Thymus (tissue), 11 donors: ENCODE results near the gene PRSS8. TPM values are rescaled to one million over a fixed set of nuclear protein-coding genes. Genes with fewer than 3 reads are reported as not detected.

ENCODE experiments used
- DNase-seq, 9 donors: peaks; one replicate each; pipeline ENCODE4 v3.0.0-alpha.2; 2013; ENCODE audit warnings: low spot score in 9 of 9, low read depth in 6 of 9, missing footprints in 1 of 9
- H3K27ac ChIP-seq, 2 donors: one replicate each; pipeline ENCODE4 v1.5.1; 2013; ENCODE audit warnings: control low read depth in 1 of 2, low read depth in 1 of 2, low read length in 1 of 2, mild to moderate bottlenecking in 1 of 2, moderate library complexity in 1 of 2
- H3K27me3 ChIP-seq, 2 donors: one replicate each; pipeline ENCODE4 v1.5.1; 2013; ENCODE audit warnings: low read length in 1 of 2; ENCODE audit not compliant: control insufficient read depth in 2 of 2, insufficient read depth in 1 of 2
- H3K36me3 ChIP-seq, 2 donors: one replicate each; pipeline ENCODE4 v1.5.1; 2013; ENCODE audit warnings: low read length in 1 of 2, mild to moderate bottlenecking in 1 of 2, moderate library complexity in 1 of 2; ENCODE audit not compliant: control insufficient read depth in 2 of 2, insufficient read depth in 2 of 2
- H3K4me1 ChIP-seq, 2 donors: one replicate each; pipeline ENCODE4 v1.5.1; 2013; ENCODE audit warnings: low read length in 2 of 2; ENCODE audit not compliant: control insufficient read depth in 2 of 2, insufficient read depth in 2 of 2
- H3K4me3 ChIP-seq, 2 donors: one replicate each; pipeline ENCODE4 v1.5.1; 2013; ENCODE audit warnings: low read length in 2 of 2, control low read depth in 1 of 2, mild to moderate bottlenecking in 1 of 2
- H3K9me3 ChIP-seq, 2 donors: one replicate each; pipeline ENCODE4 v1.5.1; 2013; ENCODE audit warnings: low read length in 1 of 2, mild to moderate bottlenecking in 1 of 2; ENCODE audit not compliant: control insufficient read depth in 2 of 2, insufficient read depth in 1 of 2
- WGBS: extraction: QIAGEN DNeasy Blood & Tissue Kit; methylation state at CpG from one replicate; pipeline ENCODE4 v1.1.7; 2013; 5-methylcytosine and 5-hydroxymethylcytosine counted together
- polyA plus RNA-seq: library from polyadenylated mRNA; stranded (reverse); fragments of 200-250 nt; gene quantifications from one replicate; pipeline ENCODE4 v1.2.3, GENCODE V29; 2013
- total RNA-seq: library from RNA; stranded (reverse); fragments of 120-200 nt; gene quantifications from one replicate; pipeline ENCODE4 v1.2.4, GENCODE V29; 2013
- donor health status: healthy.

Gene PRSS8
- total and polyA plus RNA-seq, 2 donors = 12.8 to 18.2 TPM

DNA sequence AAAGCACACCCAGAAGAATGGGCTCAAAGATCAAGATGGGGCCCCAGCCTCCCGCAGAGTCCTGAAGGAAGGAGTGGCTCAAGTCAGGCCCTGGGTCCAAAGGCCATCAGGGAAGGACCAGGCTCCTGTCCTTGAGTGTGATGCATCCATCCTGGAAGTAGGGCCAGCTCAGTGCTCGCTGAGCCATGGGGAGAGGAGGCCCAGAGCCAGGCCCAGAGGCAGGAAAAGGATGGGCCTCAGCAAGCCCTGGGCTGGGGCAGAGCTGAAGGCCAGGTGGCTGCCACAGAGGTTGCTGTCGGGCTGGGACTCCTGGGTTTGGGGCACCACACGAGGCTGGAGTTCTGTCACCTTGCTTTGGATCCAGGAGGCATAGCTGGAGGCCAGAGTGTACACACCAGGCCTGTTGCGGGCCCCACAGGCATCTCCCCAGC, 3.7 kb downstream of the PRSS8 start:
- Histone ChIP-seq H3K4me1 (peaks cover 0 to 18% of the 10 kb centered on the region in 2 donors), H3K9me3 (no peaks in the 10 kb centered on the region), H3K27me3 (no peaks in the 10 kb centered on the region), H3K27ac (peak overlapping the region in 1 of 2 donors; percentile 46), H3K4me3 (no peak overlapping the region), H3K36me3 (peaks cover 42 to 61% of the 10 kb centered on the region in 2 donors)
- 93% methylated on average over 5 of the region's 5 CpGs for WGBS
- DNase-seq = no peak

DNA sequence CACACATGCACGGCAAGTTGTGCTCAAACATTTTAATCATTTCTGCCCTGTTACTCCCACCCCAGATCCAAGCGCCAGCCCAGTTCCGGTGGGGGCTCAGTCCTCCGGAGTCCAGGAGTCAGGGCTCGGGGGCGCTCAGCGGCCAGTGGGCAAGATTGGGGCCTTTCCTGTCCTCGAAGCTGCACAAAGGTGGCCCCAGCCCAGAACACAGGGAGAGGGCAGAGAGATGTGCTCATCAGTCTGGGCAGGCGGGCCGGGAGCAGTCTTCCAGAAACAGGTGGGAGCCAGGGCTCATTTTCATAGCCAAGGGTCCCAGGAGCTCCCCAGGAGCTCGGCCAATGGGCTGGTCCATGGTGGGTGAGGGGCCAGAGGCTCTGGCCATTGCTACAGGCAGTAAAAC, 4.1 kb downstream of the PRSS8 start:
- Histone ChIP-seq H3K9me3 (no peaks in the 10 kb centered on the region), H3K4me1 (peaks cover 0 to 18% of the 10 kb centered on the region in 2 donors), H3K4me3 (no peak overlapping the region), H3K27me3 (no peaks in the 10 kb centered on the region), H3K36me3 (peaks cover 45 to 62% of the 10 kb centered on the region in 2 donors), H3K27ac (no peak overlapping the region)
- DNase-seq = no peak
- WGBS = 95% methylated on average over 11 of the region's 11 CpGs

DNA sequence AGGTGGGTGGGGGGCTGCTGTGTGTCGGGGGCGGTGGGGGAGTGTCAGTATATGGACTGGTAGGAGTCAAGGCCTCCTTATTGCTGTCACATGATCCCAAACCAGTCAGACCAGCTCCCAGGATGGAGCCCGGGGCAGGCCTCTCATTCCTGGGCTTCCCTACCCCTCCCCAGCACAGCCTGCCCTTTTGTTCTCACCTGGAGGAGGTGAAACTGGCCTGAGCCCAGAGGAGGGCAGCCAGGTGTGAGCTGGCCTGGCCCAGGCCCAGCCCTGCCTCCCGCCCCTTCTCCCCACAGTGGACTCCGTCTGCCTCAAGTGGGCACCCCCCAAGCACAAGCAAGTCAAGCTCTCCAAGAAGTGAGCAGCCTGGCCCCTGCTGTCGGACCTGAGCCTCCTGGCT, 4.6 kb downstream of the PRSS8 start:
- 93% methylated on average over 6 of the region's 6 CpGs for WGBS
- peaks cover 48 to 62% of the 10 kb centered on the region in 2 donors for H3K36me3 ChIP-seq
- H3K27ac ChIP-seq = peak overlapping the region in 1 of 2 donors; percentile 9
- H3K9me3 ChIP-seq = no peaks in the 10 kb centered on the region
- H3K4me1 ChIP-seq = peaks cover 0 to 18% of the 10 kb centered on the region in 2 donors
- H3K4me3 ChIP-seq = no peak overlapping the region
- H3K27me3 ChIP-seq = no peaks in the 10 kb centered on the region
- DNase-seq = no peak

DNA sequence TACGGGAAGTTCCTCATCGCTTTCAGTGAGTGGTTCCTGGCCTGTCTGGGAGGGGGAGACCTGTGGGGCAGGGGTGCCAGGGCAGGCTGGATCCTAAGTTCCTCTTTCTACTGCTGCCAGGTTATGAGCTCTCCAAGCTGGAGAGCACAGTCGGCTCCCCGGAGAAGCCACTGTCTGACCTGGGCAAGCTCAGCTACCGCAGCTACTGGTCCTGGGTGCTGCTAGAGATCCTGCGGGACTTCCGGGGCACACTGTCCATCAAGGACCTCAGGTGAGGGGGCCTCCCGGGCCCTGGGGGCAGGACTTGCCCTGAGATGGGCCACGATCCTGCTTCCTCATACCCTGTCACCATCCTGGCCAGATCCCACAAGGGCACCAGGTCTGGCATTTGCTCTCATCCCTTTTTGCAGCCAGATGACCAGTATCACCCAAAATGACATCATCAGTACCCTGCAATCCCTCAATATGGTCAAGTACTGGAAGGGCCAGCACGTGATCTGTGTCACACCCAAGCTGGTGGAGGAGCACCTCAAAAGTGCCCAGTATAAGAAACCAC, 5.1 kb downstream of the PRSS8 start:
- Histone ChIP-seq H3K4me1 (peaks cover 0 to 18% of the 10 kb centered on the region in 2 donors), H3K36me3 (peaks cover 52 to 66% of the 10 kb centered on the region in 2 donors), H3K4me3 (no peak overlapping the region), H3K27ac (peak overlapping the region; percentile 36 to 50), H3K9me3 (no peaks in the 10 kb centered on the region), H3K27me3 (no peaks in the 10 kb centered on the region)
- 83% methylated on average over 10 of the region's 10 CpGs for WGBS
- DNase-seq = no peak

DNA sequence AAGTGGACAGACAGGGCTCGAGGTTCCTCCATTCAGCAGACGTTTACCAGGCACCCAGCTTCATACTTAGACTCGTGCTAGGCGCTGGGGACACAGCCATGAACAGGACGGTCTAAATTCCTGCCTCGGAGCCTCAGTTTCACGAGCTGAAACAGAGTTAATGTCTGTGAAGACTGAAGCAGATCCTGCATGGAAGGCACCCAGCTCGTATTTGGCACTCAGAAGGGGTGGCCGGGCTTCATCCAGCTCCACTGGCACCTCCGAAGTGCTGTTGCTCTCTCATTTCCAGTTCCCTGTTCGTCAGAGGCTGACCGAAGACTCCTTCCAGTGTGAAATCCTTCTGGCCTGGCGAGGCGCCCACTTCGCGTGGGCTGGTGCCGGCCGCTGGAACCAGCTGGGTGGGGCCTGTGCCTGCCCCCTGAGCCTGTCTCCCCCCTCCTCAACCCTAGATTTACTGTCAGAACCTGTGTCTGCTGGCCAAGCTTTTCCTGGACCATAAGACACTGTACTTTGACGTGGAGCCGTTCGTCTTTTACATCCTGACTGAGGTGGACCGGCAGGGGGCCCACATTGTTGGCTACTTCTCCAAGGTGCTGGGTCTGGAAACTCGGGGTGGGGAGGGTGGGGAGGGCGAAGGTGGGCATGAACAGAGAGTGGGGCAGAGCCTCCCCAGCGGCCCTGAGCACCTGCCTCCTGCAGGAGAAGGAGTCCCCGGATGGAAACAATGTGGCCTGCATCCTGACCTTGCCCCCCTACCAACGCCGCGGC, 5.8 kb downstream of the PRSS8 start:
- H3K4me1 ChIP-seq = peaks cover 0 to 18% of the 10 kb centered on the region in 2 donors
- H3K27ac ChIP-seq = peak overlapping the region; percentile 58
- no peak for DNase-seq
- no peak overlapping the region for H3K4me3 ChIP-seq
- 77% methylated on average over 29 of the region's 29 CpGs for WGBS
- no peaks in the 10 kb centered on the region for H3K9me3 ChIP-seq
- H3K27me3 ChIP-seq = no peaks in the 10 kb centered on the region
- peaks cover 54 to 70% of the 10 kb centered on the region in 2 donors for H3K36me3 ChIP-seq

DNA sequence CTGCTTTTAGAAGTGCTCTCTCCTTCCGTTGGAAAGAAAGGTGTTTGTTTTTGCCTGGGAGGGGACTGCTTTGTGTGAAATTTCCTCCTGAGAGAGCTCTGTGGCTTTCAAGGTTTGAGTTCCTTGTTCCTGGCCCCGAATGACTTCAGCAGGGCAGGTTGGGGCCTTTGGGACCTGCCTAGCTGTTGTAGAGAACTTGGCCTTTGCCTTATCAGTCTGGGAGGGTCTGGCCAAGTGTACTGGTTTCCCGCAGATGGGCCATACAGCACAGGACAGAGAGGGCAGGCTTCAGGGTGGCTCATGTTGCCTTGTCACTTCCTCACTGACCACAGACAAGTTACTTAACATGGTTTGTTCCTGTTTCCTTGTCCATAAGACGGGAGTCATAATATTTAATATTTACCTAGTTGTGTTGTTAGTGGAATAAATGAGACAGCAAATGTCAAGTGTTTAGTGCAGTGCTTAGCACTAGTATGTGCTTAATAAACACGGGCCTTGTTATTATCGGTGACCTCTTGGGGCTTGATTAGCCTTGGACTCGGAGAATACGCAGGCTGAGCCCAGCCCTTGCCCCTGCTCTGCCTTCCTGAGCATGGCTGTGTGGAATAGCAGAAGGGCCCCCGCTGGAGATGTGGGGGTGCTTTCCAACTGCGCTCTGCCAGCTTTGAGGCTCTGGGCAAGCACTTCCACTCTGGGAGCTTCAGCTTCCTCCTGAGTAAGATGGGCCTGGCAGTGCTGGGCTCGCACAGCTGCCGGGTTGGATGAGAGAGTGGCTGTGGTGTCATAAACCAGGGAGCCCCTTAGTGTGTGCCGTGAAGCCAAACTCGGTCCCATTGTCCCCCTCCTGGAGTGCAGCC, 6.6 kb downstream of the PRSS8 start:
- 68% methylated on average over 14 of the region's 14 CpGs for WGBS
- H3K4me1 ChIP-seq = peaks cover 0 to 18% of the 10 kb centered on the region in 2 donors
- H3K27ac ChIP-seq = peak overlapping the region; percentile 57 to 70
- no peak for DNase-seq
- H3K36me3 ChIP-seq = peaks cover 61 to 76% of the 10 kb centered on the region in 2 donors
- H3K4me3 ChIP-seq = no peak overlapping the region
- no peaks in the 10 kb centered on the region for H3K27me3 ChIP-seq
- no peaks in the 10 kb centered on the region for H3K9me3 ChIP-seq

DNA sequence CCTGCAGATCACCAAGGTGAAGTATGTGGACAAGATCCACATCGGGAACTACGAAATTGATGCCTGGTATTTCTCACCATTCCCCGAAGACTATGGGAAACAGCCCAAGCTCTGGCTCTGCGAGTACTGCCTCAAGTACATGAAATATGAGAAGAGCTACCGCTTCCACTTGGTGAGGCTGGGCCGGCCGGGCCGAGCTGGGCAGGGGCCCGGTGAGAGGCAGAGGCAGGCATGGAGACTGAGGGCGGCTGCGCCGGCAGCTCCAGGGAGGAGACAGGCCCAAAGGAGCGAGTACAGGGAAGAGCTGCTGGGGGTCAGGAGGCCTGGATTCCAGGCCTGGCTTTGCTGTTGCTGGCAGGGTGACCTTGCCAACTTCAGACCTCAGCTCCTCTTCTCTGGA, 8.3 kb downstream of the PRSS8 start:
- H3K4me1 ChIP-seq = peaks cover 0 to 18% of the 10 kb centered on the region in 2 donors
- WGBS = 96% methylated on average over 13 of the region's 13 CpGs
- no peaks in the 10 kb centered on the region for H3K27me3 ChIP-seq
- no peak for DNase-seq
- no peaks in the 10 kb centered on the region for H3K9me3 ChIP-seq
- H3K27ac ChIP-seq = no peak overlapping the region
- H3K36me3 ChIP-seq = peaks cover 68 to 71% of the 10 kb centered on the region in 2 donors
- no peak overlapping the region for H3K4me3 ChIP-seq

DNA sequence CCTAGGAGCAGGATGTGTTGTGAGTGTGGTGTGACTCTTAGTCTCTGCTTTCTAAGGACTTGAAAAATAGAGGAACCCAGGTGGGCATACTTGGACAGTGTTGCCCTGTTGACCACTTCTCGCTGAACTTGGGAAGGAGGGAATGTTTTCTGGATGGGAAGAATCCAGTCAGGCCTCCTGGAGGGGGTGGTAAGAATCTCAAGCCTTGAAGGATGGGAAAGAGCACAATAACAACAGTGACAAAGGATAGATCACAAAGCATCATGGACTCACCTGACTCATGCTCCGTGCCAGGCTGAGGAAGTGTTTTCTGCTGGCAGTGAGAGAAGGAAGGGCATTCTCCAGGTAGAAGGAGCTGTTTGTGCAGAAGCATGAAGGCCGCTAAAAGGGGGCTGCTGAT, 9.7 kb downstream of the PRSS8 start:
- no peak overlapping the region for H3K27ac ChIP-seq
- H3K4me3 ChIP-seq = no peak overlapping the region
- H3K9me3 ChIP-seq = no peaks in the 10 kb centered on the region
- no peak for DNase-seq
- H3K27me3 ChIP-seq = no peaks in the 10 kb centered on the region
- H3K36me3 ChIP-seq = peaks cover 67 to 68% of the 10 kb centered on the region in 2 donors
- WGBS = 97% methylated on average over 3 of the region's 3 CpGs
- H3K4me1 ChIP-seq = peaks cover 0 to 18% of the 10 kb centered on the region in 2 donors

DNA sequence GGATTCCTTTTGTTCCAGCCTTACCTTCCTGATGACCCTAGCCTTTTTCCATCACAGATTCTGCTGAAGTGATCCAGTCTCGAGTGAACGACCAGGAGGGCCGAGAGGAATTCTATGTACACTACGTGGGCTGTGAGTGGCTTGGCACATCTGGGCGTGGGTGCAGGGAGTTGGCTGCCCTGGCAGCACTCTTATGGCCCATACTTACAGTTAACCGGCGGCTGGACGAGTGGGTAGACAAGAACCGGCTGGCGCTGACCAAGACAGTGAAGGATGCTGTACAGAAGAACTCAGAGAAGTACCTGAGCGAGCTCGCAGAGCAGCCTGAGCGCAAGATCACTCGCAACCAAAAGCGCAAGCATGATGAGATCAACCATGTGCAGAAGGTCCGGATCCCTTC, 15.4 kb downstream of the PRSS8 start:
- Histone ChIP-seq H3K27me3 (no peaks in the 10 kb centered on the region), H3K4me3 (no peak overlapping the region), H3K9me3 (no peaks in the 10 kb centered on the region), H3K4me1 (peaks cover 5 to 16% of the 10 kb centered on the region in 2 donors), H3K36me3 (peaks cover 36 to 50% of the 10 kb centered on the region in 2 donors), H3K27ac (no peak overlapping the region)
- no peak for DNase-seq
- WGBS = 98% methylated on average over 16 of the region's 16 CpGs
